Neutrophil (primary cell): ENCODE results near the gene PTPN23.

Experiments
- H3K27ac ChIP-seq: fragments of 200-600 bp; sonication (generic); 2 replicates; pipeline ENCODE4 v1.5.1; 2016; ENCODE audit warnings: mild to moderate bottlenecking, moderate library complexity
- H3K27me3 ChIP-seq: fragments of 200-600 bp; sonication (generic); 2 replicates; pipeline ENCODE4 v1.6.0; 2016; ENCODE audit warnings: mild to moderate bottlenecking
- H3K36me3 ChIP-seq: fragments of 200-600 bp; sonication (generic); 2 replicates; pipeline ENCODE4 v1.5.1; 2017
- H3K4me1 ChIP-seq, 2 experiments: fragments of 200-600 bp in 1 of 2; sonication (generic) in 1 of 2; 1 replicate in 1 of 2; 2 replicates in 1 of 2; pipeline versions ENCODE4 v1.5.1 to v1.6.1; 2013 to 2016; ENCODE audit warnings: low read depth in 1 of 2, low read length in 1 of 2, mild to moderate bottlenecking in 1 of 2, moderate library complexity in 1 of 2; ENCODE audit not compliant: control insufficient read depth in 1 of 2, insufficient read depth in 1 of 2
- H3K4me3 ChIP-seq, 2 experiments: fragments of 200-600 bp in 1 of 2; sonication (generic) in 1 of 2; 1 replicate in 1 of 2; 2 replicates in 1 of 2; pipeline ENCODE4 v1.5.1; 2013 to 2016; ENCODE audit warnings: low read depth in 1 of 2, low read length in 1 of 2, mild to moderate bottlenecking in 1 of 2, moderate library complexity in 1 of 2
- H3K9me3 ChIP-seq: fragments of 200-600 bp; sonication (generic); 2 replicates; pipeline ENCODE4 v1.5.1; 2016
- CTCF ChIP-seq: fragments of 200-600 bp; sonication (generic); IDR thresholded peaks from 2 replicates; pipeline ENCODE4 v1.5.1; 2016; ENCODE audit warnings: antibody characterized with exemption

Gene PTPN23

GRCh38 chr3:47425959-47426358 is 45.1 kb downstream of the PTPN23 start:
- peaks cover 68% of the 10 kb centered on the region for H3K36me3 ChIP-seq

DNA sequence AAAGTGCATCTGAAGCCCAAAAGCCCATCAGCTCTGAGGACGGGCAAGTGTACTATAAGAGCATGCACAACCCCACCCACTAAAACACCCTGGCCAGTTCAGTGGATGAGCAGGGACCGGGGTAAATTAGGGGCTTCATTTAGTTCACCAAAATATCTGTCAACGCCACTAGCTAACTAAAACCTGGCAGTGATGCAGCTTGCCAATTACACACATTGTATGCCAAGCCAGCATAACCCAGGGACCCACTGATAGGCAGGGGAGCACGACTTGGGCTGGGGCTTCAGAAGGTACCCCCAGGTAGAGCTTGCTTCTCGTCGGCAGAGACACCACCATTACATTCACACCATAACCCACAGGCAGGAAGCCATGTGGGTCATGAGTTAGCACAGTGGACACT is 47.0 kb downstream of the PTPN23 start:
- Histone ChIP-seq H3K27ac (no peak overlapping the region), H3K4me1 (peaks cover 6 to 9% of the 10 kb centered on the region in 2 experiments), H3K9me3 (no peaks in the 10 kb centered on the region), H3K36me3 (peaks cover 66% of the 10 kb centered on the region), H3K4me3 (no peak overlapping the region), H3K27me3 (no peaks in the 10 kb centered on the region)
- TF ChIP-seq CTCF, result no peak

More at GRCh38 chr3:47425959-47426358, 45.1 kb downstream of the PTPN23 start:
- TF ChIP-seq CTCF, result no peak
- H3K4me1 ChIP-seq, result peaks cover 14 to 18% of the 10 kb centered on the region in 2 experiments
- H3K27ac ChIP-seq, result no peak overlapping the region
- H3K9me3 ChIP-seq, result no peaks in the 10 kb centered on the region
- H3K27me3 ChIP-seq, result no peaks in the 10 kb centered on the region
- H3K4me3 ChIP-seq, result no peak overlapping the region

DNA sequence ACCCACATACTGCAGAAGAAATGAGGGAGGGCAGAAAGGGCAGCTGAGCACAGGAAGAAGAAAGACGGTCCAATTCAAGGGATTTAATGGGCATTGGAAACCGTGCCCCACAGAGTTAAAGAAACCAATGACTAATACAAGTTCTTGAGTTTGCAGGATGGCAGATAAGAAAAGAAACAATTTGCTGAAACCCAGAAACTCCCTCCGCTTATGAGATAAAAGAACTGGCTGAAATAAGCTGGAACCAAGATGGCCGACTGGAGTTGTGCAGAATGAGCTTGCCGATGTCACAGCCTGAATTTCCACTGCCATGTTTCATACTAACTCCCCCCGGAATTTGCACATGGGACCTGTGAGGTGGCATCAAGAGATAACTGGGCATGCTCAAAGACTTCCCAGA is 47.8 kb downstream of the PTPN23 start:
- Histone ChIP-seq H3K36me3 (peaks cover 66% of the 10 kb centered on the region), H3K4me1 (peaks cover 6 to 9% of the 10 kb centered on the region in 2 experiments), H3K9me3 (no peaks in the 10 kb centered on the region), H3K27me3 (no peaks in the 10 kb centered on the region), H3K4me3 (no peak overlapping the region), H3K27ac (no peak overlapping the region)
- TF ChIP-seq CTCF, result no peak

- no peak for TF ChIP-seq CTCF
- Histone ChIP-seq H3K4me3 (no peak overlapping the region), H3K4me1 (peaks cover 6 to 9% of the 10 kb centered on the region in 2 experiments), H3K27ac (no peak overlapping the region), H3K9me3 (no peaks in the 10 kb centered on the region), H3K36me3 (peaks cover 66% of the 10 kb centered on the region), H3K27me3 (no peaks in the 10 kb centered on the region)
Observed at GRCh38 chr3:47429476-47430270, 48.9 kb downstream of the PTPN23 start.

DNA sequence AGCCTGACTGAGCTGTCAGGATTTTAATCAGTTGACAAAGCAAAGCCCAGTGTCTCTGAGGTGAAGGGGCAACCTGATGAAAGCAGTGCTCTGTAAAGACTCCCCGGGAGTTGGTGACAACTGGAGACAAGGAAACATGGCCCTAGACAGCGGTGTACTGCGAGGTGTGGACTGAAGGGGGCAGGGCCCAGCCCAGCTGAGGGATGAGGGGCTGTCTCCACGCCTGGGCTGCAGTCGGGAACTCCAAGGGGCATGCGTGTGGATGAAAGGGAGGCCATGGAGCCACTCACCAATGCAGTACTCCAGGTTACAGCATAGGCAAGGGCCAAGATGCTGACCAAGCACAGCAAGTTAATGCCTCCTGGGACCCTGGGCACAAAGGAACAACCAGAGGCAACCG is 49.8 kb downstream of the PTPN23 start:
- no peaks in the 10 kb centered on the region for H3K27me3 ChIP-seq
- TF ChIP-seq CTCF, result no peak
- H3K4me1 ChIP-seq, result peaks cover 6 to 9% of the 10 kb centered on the region in 2 experiments
- no peak overlapping the region for H3K27ac ChIP-seq
- no peak overlapping the region for H3K4me3 ChIP-seq
- peaks cover 61% of the 10 kb centered on the region for H3K36me3 ChIP-seq
- H3K9me3 ChIP-seq, result no peaks in the 10 kb centered on the region
